IMR-90 (cell line): ENCODE data around the gene ANKRD65. TPM values are rescaled to one million over a fixed set of nuclear protein-coding genes. Genes with fewer than 3 reads are reported as not detected.

Experiments
- ATAC-seq: fragments of 200-7000 bp; cut with Tn5 transposase; 2 replicates; pipeline ENCODE4 v1.9.1; 2020; ENCODE audit warnings: low read depth, mild to moderate bottlenecking, moderate library complexity
- BruUV-seq: library from RNA; stranded (reverse); fragments of 400-500 nt; replicated peaks from 2 replicates; lab custom pipeline; 2021; lab: Mats Ljungman, UMichigan
- CTCF ChIA-PET: fragments of 300-600 bp; formaldehyde crosslinking; extraction: SDS; loops from one replicate; lab custom pipeline; 2021; ENCODE audit warnings: antibody characterized with exemption; lab: Yijun Ruan, JAX
- POLR2A ChIA-PET: fragments of 300-600 bp; sonication (Branson Sonifier 250); formaldehyde crosslinking; loops from one replicate; lab custom pipeline; 2022; ENCODE audit warnings: antibody characterized with exemption; ENCODE audit not compliant: unreplicated experiment; lab: Charles Lee
- DNase-seq: peaks from one replicate; pipeline ENCODE4 v3.0.0; 2013
- H2AFZ ChIP-seq: replicated peaks from 2 replicates; pipeline ENCODE3; 2013; ENCODE audit warnings: low read length, mild to moderate bottlenecking; ENCODE audit not compliant: poor library complexity
- H2AK5ac ChIP-seq: 2 replicates; pipeline ENCODE4 v1.6.1; 2013; ENCODE audit warnings: low read depth, low read length, inconsistent platforms
- H2AK9ac ChIP-seq: replicated peaks from 2 replicates; pipeline ENCODE3; 2013; ENCODE audit warnings: mild to moderate bottlenecking, low read depth, low read length, moderate library complexity; ENCODE audit not compliant: poor library complexity
- H2BK120ac ChIP-seq: 2 replicates; pipeline ENCODE4 v1.6.1; 2013; ENCODE audit warnings: low read depth, low read length, inconsistent platforms
- H2BK15ac ChIP-seq: 3 replicates; pipeline ENCODE4 v1.6.1; 2013; ENCODE audit warnings: low read depth, low read length, inconsistent platforms
- H2BK20ac ChIP-seq: 2 replicates; pipeline ENCODE4 v1.6.1; 2013; ENCODE audit warnings: low read depth, mild to moderate bottlenecking, inconsistent platforms, low read length, moderate library complexity
- H2BK5ac ChIP-seq: 2 replicates; pipeline ENCODE4 v1.6.1; 2013; ENCODE audit warnings: mild to moderate bottlenecking, low read depth, low read length, inconsistent platforms; ENCODE audit not compliant: poor library complexity, severe bottlenecking
- H3K14ac ChIP-seq: replicated peaks from 2 replicates; pipeline ENCODE4 v1.6.1; 2013; ENCODE audit warnings: low read depth, low read length, inconsistent platforms
- H3K18ac ChIP-seq: 2 replicates; pipeline ENCODE4 v1.6.1; 2013; ENCODE audit warnings: low read depth, low read length, control low read depth
- H3K23ac ChIP-seq: 2 replicates; pipeline ENCODE4 v1.6.1; 2013; ENCODE audit warnings: low read depth, low read length, inconsistent platforms
- H3K27ac ChIP-seq: 2 replicates; pipeline ENCODE4 v1.5.1; 2013; ENCODE audit warnings: mild to moderate bottlenecking, control low read depth, low read length; ENCODE audit not compliant: insufficient read depth
- H3K27me3 ChIP-seq: 2 replicates; pipeline ENCODE4 v1.6.1; 2013; ENCODE audit warnings: low read length; ENCODE audit not compliant: control insufficient read depth, insufficient read depth
- H3K36me3 ChIP-seq: 2 replicates; pipeline ENCODE4 v1.6.1; 2013; ENCODE audit warnings: low read length, mixed read lengths; ENCODE audit not compliant: control insufficient read depth, insufficient read depth
- H3K4ac ChIP-seq: 2 replicates; pipeline ENCODE4 v1.6.1; 2013; ENCODE audit warnings: low read depth, low read length, inconsistent platforms
- H3K4me1 ChIP-seq: 2 replicates; pipeline ENCODE4 v1.6.1; 2013; ENCODE audit warnings: low read length, mixed read lengths; ENCODE audit not compliant: control insufficient read depth, insufficient read depth
- H3K4me2 ChIP-seq: 2 replicates; pipeline ENCODE4 v1.6.1; 2013; ENCODE audit warnings: low read depth, mild to moderate bottlenecking, control low read depth, low read length, moderate library complexity
- H3K4me3 ChIP-seq: 2 replicates; pipeline ENCODE4 v1.5.1; 2013; ENCODE audit warnings: low read depth, mild to moderate bottlenecking, control low read depth, low read length, moderate library complexity; ENCODE audit not compliant: insufficient read depth
- H3K56ac ChIP-seq: 2 replicates; pipeline ENCODE4 v1.6.1; 2013; ENCODE audit warnings: low read length, inconsistent platforms; ENCODE audit not compliant: insufficient read depth; ENCODE audit errors: extremely low read depth
- H3K79me1 ChIP-seq, 2 experiments: 2 replicates each; pipeline ENCODE4 v1.6.1; 2013; ENCODE audit warnings: low read length in 2 of 2, inconsistent platforms in 1 of 2, low read depth in 1 of 2
- H3K9ac ChIP-seq: 2 replicates; pipeline ENCODE4 v1.6.1; 2013; ENCODE audit warnings: low read depth, low read length, control low read depth
- H3K9me1 ChIP-seq: 2 replicates; pipeline ENCODE4 v1.6.1; 2013; ENCODE audit warnings: low read length, inconsistent platforms; ENCODE audit not compliant: insufficient read depth
- H3K9me3 ChIP-seq: 2 replicates; pipeline ENCODE4 v1.6.1; 2013; ENCODE audit warnings: low read length; ENCODE audit not compliant: control insufficient read depth, insufficient read depth
- H4K20me1 ChIP-seq: 2 replicates; pipeline ENCODE4 v1.6.1; 2013; ENCODE audit warnings: low read length, inconsistent platforms; ENCODE audit not compliant: insufficient read depth
- H4K5ac ChIP-seq: 2 replicates; pipeline ENCODE4 v1.6.1; 2013; ENCODE audit warnings: mild to moderate bottlenecking, low read depth, low read length, control low read depth
- H4K8ac ChIP-seq, 2 experiments: 2 replicates each; pipeline ENCODE4 v1.6.1; 2013; ENCODE audit warnings: low read depth in 2 of 2, low read length in 2 of 2, control low read depth in 1 of 2, inconsistent platforms in 1 of 2
- H4K91ac ChIP-seq: 2 replicates; pipeline ENCODE4 v1.6.1; 2013; ENCODE audit warnings: low read depth, low read length, inconsistent platforms; ENCODE audit not compliant: insufficient read depth
- CEBPB ChIP-seq: IDR thresholded peaks from 2 replicates; pipeline ENCODE4 v1.6.1; 2012; ENCODE audit warnings: low read depth, low read length, improper control_type of control experiment
- CHD1 ChIP-seq: IDR thresholded peaks from 2 replicates; pipeline ENCODE4 v1.6.1; 2012; ENCODE audit warnings: low read depth, low read length, improper control_type of control experiment
- FOS ChIP-seq: fragments of 150-350 bp; IDR thresholded peaks from 2 replicates; pipeline ENCODE4 v1.6.1; 2016; ENCODE audit warnings: low read depth, low read length
- MAFK ChIP-seq: IDR thresholded peaks from 2 replicates; pipeline ENCODE4 v1.6.1; 2012; ENCODE audit warnings: low read depth, low read length, improper control_type of control experiment
- MXI1 ChIP-seq: IDR thresholded peaks from 2 replicates; pipeline ENCODE4 v1.6.1; 2012; ENCODE audit warnings: low read depth, mild to moderate bottlenecking, low read length, moderate library complexity, borderline replicate concordance
- NFE2L2 ChIP-seq: fragments of 150-350 bp; IDR thresholded peaks from 2 replicates; pipeline ENCODE4 v1.6.1; 2016; ENCODE audit warnings: low read depth, mild to moderate bottlenecking, low read length
- RAD21 ChIP-seq: IDR thresholded peaks from 2 replicates; pipeline ENCODE4 v1.6.1; 2012; ENCODE audit warnings: low read length, improper control_type of control experiment
- RCOR1 ChIP-seq: IDR thresholded peaks from 2 replicates; pipeline ENCODE4 v1.6.1; 2012; ENCODE audit warnings: mild to moderate bottlenecking, low read length, improper control_type of control experiment; ENCODE audit not compliant: insufficient replicate concordance
- RFX5 ChIP-seq: IDR thresholded peaks from 2 replicates; pipeline ENCODE4 v1.8.0; 2012; ENCODE audit warnings: low read depth, mild to moderate bottlenecking, low read length, moderate library complexity
- SMC3 ChIP-seq: fragments of 150-350 bp; IDR thresholded peaks from 2 replicates; pipeline ENCODE4 v1.6.1; 2016; ENCODE audit warnings: low read depth, mild to moderate bottlenecking, antibody characterized with exemption, low read length, moderate library complexity
- WGBS, 2 experiments: methylation state at CpG; one replicate each; pipeline versions ENCODE4 v1.1.5 to v1.1.7; 2013; ENCODE audit warnings: missing lambda C conversion rate in 2 of 2; ENCODE audit not compliant: insufficient read length in 1 of 2; ENCODE audit errors: extremely low coverage in 2 of 2; 5-methylcytosine and 5-hydroxymethylcytosine counted together
- dilution Hi-C: fragments of 300-500 bp; cut with HindIII; formaldehyde crosslinking; loops from one replicate; pipeline ENCODE4 v1.14.3; 2018; ENCODE audit warnings: low sequenced_read_pairs; ENCODE audit not compliant: unreplicated experiment
- in situ Hi-C: fragments of 300-500 bp; cut with MboI; formaldehyde crosslinking; loops from 3 replicates; pipeline ENCODE4 v1.14.3; 2019; ENCODE audit warnings: low sequenced_read_pairs, inconsistent platforms, mixed read lengths
- intact Hi-C: fragments of 100-400 bp; cut with micrococcal nuclease; formaldehyde crosslinking; loops from 2 replicates; pipeline ENCODE4 v1.10.0; 2022
- polyA plus RNA-seq, 3 experiments: library from polyadenylated mRNA; depleted of rRNA; stranded (reverse); fragments of >200 nt; gene quantifications; 2 replicates each; pipeline ENCODE4 v1.2.3, GENCODE V29; 2012; ENCODE audit warnings: low replicate concordance in 1 of 3
- total RNA-seq: library from RNA; depleted of rRNA; stranded (reverse); fragments of >200 nt; gene quantifications from 2 replicates; pipeline ENCODE4 v1.2.3, GENCODE V29; 2012
- TF ChIP-seq, protein P1 (sequence below): fragments of 150-350 bp; IDR thresholded peaks from 2 replicates; pipeline ENCODE4 v1.6.1; 2017; ENCODE audit warnings: mild to moderate bottlenecking, antibody characterized with exemption, low read length, low read depth

Gene ANKRD65
- total and polyA plus RNA-seq, 2 of the 4 experiments (the other 2 are of a cell fraction) = 0.09 TPM; not detected in 1

DNA sequence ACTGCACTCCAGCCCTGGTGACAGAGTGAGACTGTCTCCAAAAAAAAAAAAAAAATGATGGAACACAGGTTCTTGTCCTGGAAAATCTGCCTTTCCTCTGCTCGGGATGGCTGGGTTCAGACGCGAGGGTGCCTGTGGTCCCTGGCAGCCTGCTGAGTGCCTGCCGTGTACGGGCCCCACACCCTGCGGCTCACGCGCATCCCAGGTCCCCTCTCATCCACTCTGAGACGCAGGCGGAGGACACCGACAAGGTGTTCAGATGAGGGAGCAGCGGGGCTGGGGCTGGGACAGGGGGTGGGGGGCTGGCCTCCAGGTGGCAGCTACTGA is 4.3 kb upstream of the ANKRD65 start:
- no peak overlapping the region for H2BK15ac ChIP-seq
- no peak overlapping the region for H2AK9ac ChIP-seq
- WGBS, 2 experiments = no CpG with 5 or more reads among the region's 12 CpGs
- H4K5ac ChIP-seq = no peak overlapping the region
- no peak overlapping the region for H2AFZ ChIP-seq
- H3K36me3 ChIP-seq = no peaks in the 10 kb centered on the region
- H2BK5ac ChIP-seq = no peak overlapping the region
- in situ Hi-C loops (no loop called here), intact Hi-C loops (no loop called here), dilution Hi-C loops (no loop called here)
- no peak overlapping the region for H3K23ac ChIP-seq
- H4K8ac ChIP-seq = no peak overlapping the region
- TF ChIP-seq FOS (no peak), RAD21 (no peak), NFE2L2 (no peak), CHD1 (no peak), RCOR1 (no peak), MAFK (no peak), MXI1 (no peak), RFX5 (no peak), SMC3 (no peak), CEBPB (no peak)
- TF ChIP-seq, protein P1, sequence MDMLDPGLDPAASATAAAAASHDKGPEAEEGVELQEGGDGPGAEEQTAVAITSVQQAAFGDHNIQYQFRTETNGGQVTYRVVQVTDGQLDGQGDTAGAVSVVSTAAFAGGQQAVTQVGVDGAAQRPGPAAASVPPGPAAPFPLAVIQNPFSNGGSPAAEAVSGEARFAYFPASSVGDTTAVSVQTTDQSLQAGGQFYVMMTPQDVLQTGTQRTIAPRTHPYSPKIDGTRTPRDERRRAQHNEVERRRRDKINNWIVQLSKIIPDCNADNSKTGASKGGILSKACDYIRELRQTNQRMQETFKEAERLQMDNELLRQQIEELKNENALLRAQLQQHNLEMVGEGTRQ = no peak
- no peak overlapping the region for H3K9ac ChIP-seq
- DNase-seq (no peak), ATAC-seq (no peak)
- H2AK5ac ChIP-seq = no peak overlapping the region
- no TSS peak for BruUV-seq
- H3K9me1 ChIP-seq = no peaks in the 10 kb centered on the region
- no peak overlapping the region for H3K4ac ChIP-seq
- no peak overlapping the region for H3K14ac ChIP-seq
- H3K27me3 ChIP-seq = no peaks in the 10 kb centered on the region
- H4K20me1 ChIP-seq = no peaks in the 10 kb centered on the region
- ChIA-PET CTCF (interaction anchor here (1.3 kb wide), 1 partner anchor 15 kb away, joined by 4 read pairs; no protein-coding TSS in a partner anchor), POLR2A (no interaction called here)
- H3K4me3 ChIP-seq = no peak overlapping the region
- no peaks in the 10 kb centered on the region for H3K79me1 ChIP-seq
- peaks cover 8% of the 10 kb centered on the region for H3K4me1 ChIP-seq
- no peak overlapping the region for H3K56ac ChIP-seq
- no peak overlapping the region for H2BK120ac ChIP-seq
- no peak overlapping the region for H3K18ac ChIP-seq
- H3K27ac ChIP-seq = no peak overlapping the region
- no peak overlapping the region for H3K4me2 ChIP-seq
- H2BK20ac ChIP-seq = no peak overlapping the region
- H3K9me3 ChIP-seq = no peaks in the 10 kb centered on the region
- H4K91ac ChIP-seq = no peak overlapping the region
